Immature natural killer cell (primary cell): ENCODE measurements around the gene B3GNT2. TPM values are rescaled to one million over a fixed set of nuclear protein-coding genes. Genes with fewer than 3 reads are reported as not detected.

ENCODE experiments used
- DNase-seq, 3 donors: peaks; one replicate each; pipeline ENCODE4 v3.0.0; 2022; ENCODE audit warnings: mixed read lengths in 1 of 3
- H3K27ac Mint-ChIP-seq, 6 donors: one replicate each; pipeline ENCODE4 v1.8.0; 2020; ENCODE audit warnings: mixed read lengths in 6 of 6, mild to moderate bottlenecking in 5 of 6, inconsistent platforms in 4 of 6, moderate library complexity in 3 of 6
- H3K27me3 Mint-ChIP-seq, 3 donors: one replicate each; pipeline ENCODE4 v1.8.0; 2020 to 2021; ENCODE audit warnings: low read depth in 3 of 3, mild to moderate bottlenecking in 3 of 3, mixed read lengths in 3 of 3, moderate library complexity in 3 of 3, inconsistent platforms in 1 of 3
- H3K36me3 Mint-ChIP-seq, 3 donors: one replicate each; pipeline ENCODE4 v1.8.0; 2020; ENCODE audit warnings: mixed read lengths in 3 of 3, inconsistent platforms in 2 of 3, mild to moderate bottlenecking in 2 of 3
- H3K4me1 Mint-ChIP-seq, 2 donors: one replicate each; pipeline ENCODE4 v1.8.0; 2020; ENCODE audit warnings: inconsistent platforms in 2 of 2, mild to moderate bottlenecking in 2 of 2, mixed read lengths in 2 of 2, moderate library complexity in 1 of 2
- H3K4me3 Mint-ChIP-seq, 5 donors: one replicate each; pipeline ENCODE4 v1.8.0; 2020; ENCODE audit warnings: mild to moderate bottlenecking in 5 of 5, mixed read lengths in 5 of 5, inconsistent platforms in 3 of 5, moderate library complexity in 3 of 5
- H3K9me3 Mint-ChIP-seq, 6 donors: one replicate each; pipeline ENCODE4 v1.8.0; 2020; ENCODE audit warnings: mild to moderate bottlenecking in 6 of 6, mixed read lengths in 6 of 6, inconsistent platforms in 4 of 6, moderate library complexity in 3 of 6
- polyA plus RNA-seq, 3 donors: library from polyadenylated mRNA; unstranded; fragments of 300-500 nt; fragmentation: Illumina TruSeq; gene quantifications; one replicate each; pipeline ENCODE4 v1.2.3, GENCODE V29; 2021

The B3GNT2 gene
- polyA plus RNA-seq, 3 donors from 2014 or later = 46.7 to 96.9 (median 50.4) TPM

- DNase-seq = no peak
- peak overlapping the region; percentile 56 to 98 (median 94) for H3K27ac Mint-ChIP-seq
- peak overlapping the region; percentile 1 to 67 (median 29) for H3K4me3 Mint-ChIP-seq
These were observed 23.7 kb downstream of the B3GNT2 start for GRCh38 chr2:62219407-62220159.

GRCh38 chr2:62221141-62221540 is 25.2 kb downstream of the B3GNT2 start:
- peaks cover 12 to 23% (median 21%) of the 10 kb centered on the region in 3 donors for H3K36me3 Mint-ChIP-seq
- H3K4me1 Mint-ChIP-seq = peaks cover 78 to 96% of the 10 kb centered on the region in 2 donors
- H3K27ac Mint-ChIP-seq = peak overlapping the region; percentile 82 to 98 (median 94)
- no peak for DNase-seq
- no peak overlapping the region for H3K4me3 Mint-ChIP-seq
- no peaks in the 10 kb centered on the region for H3K9me3 Mint-ChIP-seq
- peaks cover 0 to 5% (median 2%) of the 10 kb centered on the region in 3 donors for H3K27me3 Mint-ChIP-seq

More at GRCh38 chr2:62219407-62220159, 23.7 kb downstream of the B3GNT2 start:
- Mint-ChIP-seq H3K9me3 (no peaks in the 10 kb centered on the region), H3K4me1 (peaks cover 93 to 99% of the 10 kb centered on the region in 2 donors), H3K36me3 (peaks cover 5 to 14% (median 14%) of the 10 kb centered on the region in 3 donors), H3K27me3 (peaks cover 0 to 5% (median 2%) of the 10 kb centered on the region in 3 donors)

GRCh38 chr2:62222171-62222570 is 26.3 kb downstream of the B3GNT2 start:
- Mint-ChIP-seq H3K4me3 (peak overlapping the region; percentile 60 to 84 (median 68)), H3K9me3 (no peaks in the 10 kb centered on the region), H3K4me1 (peaks cover 69 to 88% of the 10 kb centered on the region in 2 donors), H3K36me3 (peaks cover 12 to 23% (median 21%) of the 10 kb centered on the region in 3 donors), H3K27ac (peak overlapping the region; percentile 91 to 98 (median 96)), H3K27me3 (peaks cover 0 to 5% (median 2%) of the 10 kb centered on the region in 3 donors)
- DNase-seq = no peak

GRCh38 chr2:62222674-62223073 is 26.8 kb downstream of the B3GNT2 start:
- H3K27me3 Mint-ChIP-seq = peaks cover 0 to 8% (median 2%) of the 10 kb centered on the region in 3 donors
- H3K9me3 Mint-ChIP-seq = no peaks in the 10 kb centered on the region
- H3K4me3 Mint-ChIP-seq = peak overlapping the region; percentile 60 to 84 (median 68)
- peaks cover 12 to 28% (median 21%) of the 10 kb centered on the region in 3 donors for H3K36me3 Mint-ChIP-seq
- peaks cover 68 to 88% of the 10 kb centered on the region in 2 donors for H3K4me1 Mint-ChIP-seq
- H3K27ac Mint-ChIP-seq = peak overlapping the region; percentile 91 to 98 (median 96)
- peak; percentile 55 to 64 (median 62) for DNase-seq

DNA sequence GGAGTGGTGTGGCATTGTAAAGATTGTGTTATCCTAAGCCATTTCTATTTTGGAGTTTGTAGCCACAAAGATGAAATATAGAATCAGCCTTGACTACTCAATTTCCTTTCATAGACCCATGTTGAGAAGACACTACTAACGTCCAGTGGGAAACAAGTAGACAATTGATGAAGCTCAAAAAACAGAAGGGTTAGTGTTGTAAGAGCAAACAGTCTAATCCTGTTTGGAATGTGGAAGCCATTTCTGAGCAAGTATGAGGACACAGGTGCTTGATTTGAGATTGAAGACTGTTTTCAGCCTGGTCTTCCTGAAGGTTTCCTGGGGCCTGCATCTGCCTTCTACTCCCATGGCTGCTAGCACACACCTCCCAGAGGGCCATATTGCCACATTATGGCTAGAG is 29.1 kb downstream of the B3GNT2 start:
- peaks cover 12 to 29% (median 21%) of the 10 kb centered on the region in 3 donors for H3K36me3 Mint-ChIP-seq
- peaks cover 2 to 10% (median 2%) of the 10 kb centered on the region in 3 donors for H3K27me3 Mint-ChIP-seq
- no peaks in the 10 kb centered on the region for H3K9me3 Mint-ChIP-seq
- DNase-seq = no peak
- H3K4me3 Mint-ChIP-seq = no peak overlapping the region
- H3K27ac Mint-ChIP-seq = peak overlapping the region in 5 of 6 donors; percentile 18 to 57 (median 33)
- H3K4me1 Mint-ChIP-seq = peaks cover 51 to 80% of the 10 kb centered on the region in 2 donors

DNA sequence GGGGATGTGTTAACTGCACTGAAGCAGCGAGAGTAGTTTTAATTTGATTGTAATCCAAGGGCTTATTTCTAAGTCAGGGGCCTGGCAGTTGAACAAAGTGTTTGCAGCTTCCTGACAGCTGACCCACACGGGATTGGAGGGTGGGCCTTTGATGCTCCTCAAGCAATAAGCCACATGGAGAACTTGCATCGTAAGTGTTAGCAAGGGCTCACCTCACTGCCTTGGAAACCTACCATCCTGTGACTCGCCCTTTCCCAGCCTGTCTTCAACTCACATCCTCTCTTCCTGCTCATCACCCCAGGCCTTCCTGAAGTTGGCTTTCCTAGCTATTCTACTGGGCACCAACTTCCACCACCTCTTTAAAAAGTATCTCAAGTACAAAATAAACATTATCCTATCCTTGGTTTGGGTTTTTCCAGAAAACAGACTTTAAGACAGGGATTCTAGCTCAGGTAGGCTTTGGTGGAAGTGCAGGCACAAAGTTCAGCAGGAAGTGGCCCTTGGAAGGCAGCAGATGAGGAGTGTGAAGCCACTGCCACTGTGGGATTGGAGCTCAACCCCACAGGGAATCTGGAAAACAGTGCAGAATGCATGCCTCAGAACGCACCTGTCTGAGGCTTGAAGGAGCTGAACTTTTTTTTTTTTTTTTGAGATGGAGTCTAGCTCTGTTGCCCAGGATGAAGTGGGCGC is 31.6 kb downstream of the B3GNT2 start:
- Mint-ChIP-seq H3K27ac (peak overlapping the region in 5 of 6 donors; percentile 19 to 80 (median 74)), H3K4me3 (no peak overlapping the region), H3K4me1 (peaks cover 32 to 68% of the 10 kb centered on the region in 2 donors), H3K36me3 (peaks cover 11 to 27% (median 25%) of the 10 kb centered on the region in 3 donors), H3K9me3 (no peaks in the 10 kb centered on the region), H3K27me3 (peaks cover 2 to 15% (median 4%) of the 10 kb centered on the region in 3 donors)
- DNase-seq = no peak

DNA sequence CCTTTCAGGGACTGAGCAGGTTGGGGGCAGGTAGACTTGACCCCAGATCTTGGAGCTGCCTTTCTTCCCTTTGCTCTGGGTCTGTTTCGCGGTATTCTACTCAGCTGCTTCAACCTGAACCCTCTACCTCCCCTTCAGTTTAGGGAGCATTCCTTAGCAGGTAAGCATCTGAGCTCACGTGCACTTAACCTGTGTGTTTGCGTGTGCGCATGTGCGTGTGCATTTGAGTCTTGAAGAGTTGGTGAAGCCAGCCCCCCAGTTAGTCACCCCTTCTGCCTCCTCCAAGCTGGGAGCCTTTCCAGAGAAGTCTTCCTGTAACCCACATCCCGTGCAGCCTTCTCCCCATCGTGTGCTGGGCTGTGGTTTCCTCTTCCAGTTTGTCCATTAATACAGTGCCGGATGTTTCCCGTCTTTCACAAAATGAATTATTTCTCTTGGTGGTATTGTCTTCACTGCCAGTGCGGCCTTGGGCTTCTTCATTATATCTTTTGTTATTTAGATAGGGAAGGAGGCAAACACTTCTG is 33.2 kb downstream of the B3GNT2 start:
- no peak for DNase-seq
- H3K27ac Mint-ChIP-seq = peak overlapping the region in 5 of 6 donors; percentile 27 to 76 (median 53)
- H3K27me3 Mint-ChIP-seq = peaks cover 2 to 14% (median 3%) of the 10 kb centered on the region in 3 donors
- no peaks in the 10 kb centered on the region for H3K9me3 Mint-ChIP-seq
- no peak overlapping the region for H3K4me3 Mint-ChIP-seq
- H3K4me1 Mint-ChIP-seq = peaks cover 17 to 56% of the 10 kb centered on the region in 2 donors
- H3K36me3 Mint-ChIP-seq = peaks cover 7 to 16% (median 12%) of the 10 kb centered on the region in 3 donors

- Mint-ChIP-seq H3K36me3 (peaks cover 0 to 6% (median 5%) of the 10 kb centered on the region in 3 donors), H3K27me3 (peaks cover 2 to 14% (median 3%) of the 10 kb centered on the region in 3 donors), H3K4me1 (peaks cover 17 to 44% of the 10 kb centered on the region in 2 donors), H3K27ac (peak overlapping the region in 1 of 6 donors; percentile 39), H3K9me3 (no peaks in the 10 kb centered on the region), H3K4me3 (no peak overlapping the region)
- DNase-seq = no peak
These were observed 35.6 kb downstream of the B3GNT2 start for GRCh38 chr2:62231541-62231940.

- H3K36me3 Mint-ChIP-seq = peaks cover 0 to 5% (median 0%) of the 10 kb centered on the region in 3 donors
- peaks cover 0 to 8% (median 3%) of the 10 kb centered on the region in 3 donors for H3K27me3 Mint-ChIP-seq
- H3K4me1 Mint-ChIP-seq = peaks cover 6 to 21% of the 10 kb centered on the region in 2 donors
- no peak overlapping the region for H3K27ac Mint-ChIP-seq
- no peak for DNase-seq
- H3K9me3 Mint-ChIP-seq = no peaks in the 10 kb centered on the region
- no peak overlapping the region for H3K4me3 Mint-ChIP-seq
These were observed 39.1 kb downstream of the B3GNT2 start for GRCh38 chr2:62234755-62235655.

- H3K4me1 Mint-ChIP-seq = peaks cover 0 to 8% of the 10 kb centered on the region in 2 donors
- no peak for DNase-seq
- H3K27ac Mint-ChIP-seq = no peak overlapping the region
- H3K4me3 Mint-ChIP-seq = no peak overlapping the region
- no peaks in the 10 kb centered on the region for H3K36me3 Mint-ChIP-seq
- H3K9me3 Mint-ChIP-seq = no peaks in the 10 kb centered on the region
- peaks cover 0 to 4% (median 0%) of the 10 kb centered on the region in 3 donors for H3K27me3 Mint-ChIP-seq
These were observed 40.6 kb downstream of the B3GNT2 start for GRCh38 chr2:62236499-62236898.

DNA sequence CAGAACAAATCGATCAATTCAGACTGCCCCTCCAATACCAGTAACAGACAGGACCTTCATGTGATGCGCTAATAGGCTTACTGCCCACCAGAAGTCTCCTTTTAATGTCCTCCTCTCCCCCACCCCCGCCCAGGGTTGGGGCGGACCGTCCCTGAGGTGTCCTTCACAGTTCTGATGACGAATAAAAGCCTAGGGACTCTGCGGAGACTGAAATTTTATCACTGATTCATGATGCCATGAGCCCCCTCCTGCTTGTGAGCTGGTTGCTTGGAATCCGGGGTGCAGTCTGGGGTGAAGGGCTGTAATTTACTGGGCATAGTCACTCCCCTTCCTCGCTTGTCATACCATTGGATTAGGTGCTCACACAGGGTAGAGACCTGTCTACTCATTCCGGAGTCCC is 42.3 kb downstream of the B3GNT2 start:
- Mint-ChIP-seq H3K4me3 (no peak overlapping the region), H3K9me3 (no peaks in the 10 kb centered on the region), H3K36me3 (no peaks in the 10 kb centered on the region), H3K27me3 (peaks cover 0 to 5% (median 0%) of the 10 kb centered on the region in 3 donors), H3K27ac (no peak overlapping the region), H3K4me1 (peaks cover 0 to 8% of the 10 kb centered on the region in 2 donors)
- no peak for DNase-seq

GRCh38 chr2:62240546-62240945 is 44.6 kb downstream of the B3GNT2 start:
- DNase-seq = no peak
- Mint-ChIP-seq H3K4me3 (no peak overlapping the region), H3K27me3 (peaks cover 0 to 5% (median 0%) of the 10 kb centered on the region in 3 donors), H3K4me1 (no peaks in the 10 kb centered on the region), H3K27ac (no peak overlapping the region), H3K9me3 (no peaks in the 10 kb centered on the region), H3K36me3 (no peaks in the 10 kb centered on the region)

DNA sequence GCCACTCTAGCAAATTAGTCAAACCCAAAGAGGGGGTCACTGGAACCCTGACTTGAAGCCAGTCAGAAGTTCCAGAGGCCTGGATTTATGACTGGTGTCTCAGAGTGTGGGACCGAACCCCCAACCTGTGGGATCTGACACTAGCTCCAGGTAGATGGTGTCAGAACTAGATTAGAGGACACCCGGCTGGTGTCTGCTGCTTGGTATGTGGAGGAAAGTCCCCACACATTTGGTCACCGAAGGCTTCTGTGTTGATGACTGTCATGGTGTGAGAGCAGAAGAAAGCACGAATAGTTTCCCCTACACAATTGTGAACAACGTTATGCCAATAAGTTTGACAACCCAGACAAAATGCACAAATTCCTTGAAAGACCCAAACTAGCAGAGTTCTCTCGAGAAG is 48.1 kb downstream of the B3GNT2 start:
- H3K27ac Mint-ChIP-seq = no peak overlapping the region
- peaks cover 0 to 3% (median 0%) of the 10 kb centered on the region in 3 donors for H3K27me3 Mint-ChIP-seq
- H3K4me3 Mint-ChIP-seq = no peak overlapping the region
- no peaks in the 10 kb centered on the region for H3K36me3 Mint-ChIP-seq
- H3K9me3 Mint-ChIP-seq = no peaks in the 10 kb centered on the region
- no peaks in the 10 kb centered on the region for H3K4me1 Mint-ChIP-seq
- no peak for DNase-seq
